Panc1 (cell line): Measurements from ENCODE around the gene ZNF783. TPM values are rescaled to one million over a fixed set of nuclear protein-coding genes. Genes with fewer than 3 reads are reported as not detected.
"Not testable (repeated sequence)": the region's sequence is repeated elsewhere in the genome, so short reads cannot be mapped to it uniquely, and the experiment has no call there.

Experiments
- ATAC-seq: fragments of 200-7000 bp; cut with Tn5 transposase; 2 replicates; pipeline ENCODE4 v1.9.1; 2020; ENCODE audit warnings: mild to moderate bottlenecking, moderate library complexity
- BruUV-seq: library from RNA; stranded (reverse); fragments of 400-500 nt; replicated peaks from 2 replicates; lab custom pipeline; 2021; lab: Mats Ljungman, UMichigan
- CTCF ChIA-PET: fragments of 300-600 bp; sonication (Branson Sonifier 250); formaldehyde crosslinking; loops from one replicate; lab custom pipeline; 2022; ENCODE audit warnings: antibody characterized with exemption; lab: Charles Lee
- POLR2A ChIA-PET: fragments of 300-600 bp; sonication (Branson Sonifier 250); formaldehyde crosslinking; loops from one replicate; lab custom pipeline; 2022; ENCODE audit warnings: antibody characterized with exemption; lab: Charles Lee
- DNase-seq: peaks from one replicate; pipeline ENCODE4 v3.0.0-alpha.2; 2010; ENCODE audit warnings: low read depth, low spot score
- H3K27ac ChIP-seq: 2 replicates; pipeline ENCODE4 v1.5.1; 2011; ENCODE audit warnings: mild to moderate bottlenecking, low read length, inconsistent platforms
- H3K27me3 ChIP-seq: fragments of 200-500 bp; sonication (Bioruptor generic); 2 replicates; pipeline ENCODE4 v1.6.0; 2014; ENCODE audit warnings: low read length, inconsistent platforms; ENCODE audit not compliant: control insufficient read depth, insufficient read depth
- H3K36me3 ChIP-seq: fragments of 200-500 bp; sonication (Bioruptor generic); 2 replicates; pipeline ENCODE4 v1.5.1; 2014; ENCODE audit warnings: inconsistent platforms, mild to moderate bottlenecking, low read length, moderate library complexity; ENCODE audit not compliant: control insufficient read depth, insufficient read depth
- H3K4me1 ChIP-seq: 2 replicates; pipeline ENCODE4 v1.5.1; 2011; ENCODE audit warnings: inconsistent platforms, mild to moderate bottlenecking, low read length, moderate library complexity; ENCODE audit not compliant: control insufficient read depth, insufficient read depth
- H3K4me3 ChIP-seq, 2 experiments: 2 replicates each; pipeline ENCODE4 v1.5.1; 2011 to 2012; ENCODE audit warnings: low read depth in 2 of 2, low read length in 2 of 2, mild to moderate bottlenecking in 2 of 2, inconsistent platforms in 1 of 2, moderate library complexity in 1 of 2
- H3K9me3 ChIP-seq: fragments of 200-500 bp; sonication (Bioruptor generic); 2 replicates; pipeline ENCODE4 v1.5.1; 2014; ENCODE audit warnings: low read depth, mild to moderate bottlenecking, inconsistent platforms, low read length, moderate library complexity; ENCODE audit not compliant: control insufficient read depth, insufficient read depth
- POLR2AphosphoS5 ChIP-seq: IDR thresholded peaks from 2 replicates; pipeline ENCODE4 v1.6.1; 2012; ENCODE audit warnings: mild to moderate bottlenecking, low read depth, low read length, moderate library complexity
- REST ChIP-seq, 2 experiments: IDR thresholded peaks; 2 replicates each; pipeline ENCODE4 v1.6.1; 2011 to 2012; ENCODE audit warnings: low read depth in 2 of 2, control low read depth in 1 of 2, low read length in 1 of 2, mild to moderate bottlenecking in 1 of 2, moderate library complexity in 1 of 2; ENCODE audit not compliant: insufficient read depth in 1 of 2
- SIN3A ChIP-seq: IDR thresholded peaks from 2 replicates; pipeline ENCODE4 v1.6.1; 2012; ENCODE audit warnings: low read depth, mild to moderate bottlenecking, low read length, moderate library complexity, borderline replicate concordance; ENCODE audit not compliant: insufficient read depth
- TCF7L2 ChIP-seq: IDR thresholded peaks from 2 replicates; pipeline ENCODE4 v1.6.1; 2011; ENCODE audit warnings: mild to moderate bottlenecking, low read depth, low read length, inconsistent platforms
- in situ Hi-C: cut with HindIII; loops from 2 replicates; pipeline ENCODE4 v1.10.0; 2016; ENCODE audit warnings: low sequenced_read_pairs, low pct_unique_long_range_greater_than_20kb
- intact Hi-C: fragments of 100-400 bp; cut with micrococcal nuclease; formaldehyde crosslinking; loops from one replicate; pipeline ENCODE4 v1.10.0; 2022; ENCODE audit not compliant: unreplicated experiment
- total RNA-seq: library from RNA; stranded (reverse); gene quantifications from one replicate; pipeline ENCODE4 v1.2.1, GENCODE V29; 2021; ENCODE audit not compliant: unreplicated experiment
- TF ChIP-seq, protein P1 (sequence below): fragments of 450-650 bp; IDR thresholded peaks from 2 replicates; pipeline ENCODE4 v1.5.1; 2017; ENCODE audit warnings: mild to moderate bottlenecking

ZNF783 gene
- total RNA-seq, 1 experiment from 2014 or later = 16.6 TPM

GRCh38 chr7:149248777-149249176, 13.2 kb upstream of the ZNF783 start:
- Histone ChIP-seq H3K9me3 (no peaks in the 10 kb centered on the region), H3K27me3 (no peaks in the 10 kb centered on the region), H3K36me3 (no peaks in the 10 kb centered on the region), H3K4me1 (no peaks in the 10 kb centered on the region), H3K4me3 (no peak overlapping the region), H3K27ac (no peak overlapping the region)
- no peak for DNase-seq
- CTCF ChIA-PET = interaction anchor here (0.5 kb wide), 1 partner anchor 11 kb away, joined by 4 read pairs; no protein-coding TSS in a partner anchor
- TF ChIP-seq POLR2AphosphoS5 (no peak), SIN3A (no peak), REST (IDR thresholded peaks at IDR 0.05; ENCODE audit: insufficient read depth in 1 of 2, low read depth in 2 of 2, low read length in 1 of 2) (no peak), TCF7L2 (no peak)
- TF ChIP-seq, protein P1, sequence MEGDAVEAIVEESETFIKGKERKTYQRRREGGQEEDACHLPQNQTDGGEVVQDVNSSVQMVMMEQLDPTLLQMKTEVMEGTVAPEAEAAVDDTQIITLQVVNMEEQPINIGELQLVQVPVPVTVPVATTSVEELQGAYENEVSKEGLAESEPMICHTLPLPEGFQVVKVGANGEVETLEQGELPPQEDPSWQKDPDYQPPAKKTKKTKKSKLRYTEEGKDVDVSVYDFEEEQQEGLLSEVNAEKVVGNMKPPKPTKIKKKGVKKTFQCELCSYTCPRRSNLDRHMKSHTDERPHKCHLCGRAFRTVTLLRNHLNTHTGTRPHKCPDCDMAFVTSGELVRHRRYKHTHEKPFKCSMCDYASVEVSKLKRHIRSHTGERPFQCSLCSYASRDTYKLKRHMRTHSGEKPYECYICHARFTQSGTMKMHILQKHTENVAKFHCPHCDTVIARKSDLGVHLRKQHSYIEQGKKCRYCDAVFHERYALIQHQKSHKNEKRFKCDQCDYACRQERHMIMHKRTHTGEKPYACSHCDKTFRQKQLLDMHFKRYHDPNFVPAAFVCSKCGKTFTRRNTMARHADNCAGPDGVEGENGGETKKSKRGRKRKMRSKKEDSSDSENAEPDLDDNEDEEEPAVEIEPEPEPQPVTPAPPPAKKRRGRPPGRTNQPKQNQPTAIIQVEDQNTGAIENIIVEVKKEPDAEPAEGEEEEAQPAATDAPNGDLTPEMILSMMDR = no peak
- POLR2A ChIA-PET = no interaction called here
- no TSS peak for BruUV-seq
- no peak for ATAC-seq
- intact Hi-C loops = no loop called here
- in situ Hi-C loops = no loop called here

DNA sequence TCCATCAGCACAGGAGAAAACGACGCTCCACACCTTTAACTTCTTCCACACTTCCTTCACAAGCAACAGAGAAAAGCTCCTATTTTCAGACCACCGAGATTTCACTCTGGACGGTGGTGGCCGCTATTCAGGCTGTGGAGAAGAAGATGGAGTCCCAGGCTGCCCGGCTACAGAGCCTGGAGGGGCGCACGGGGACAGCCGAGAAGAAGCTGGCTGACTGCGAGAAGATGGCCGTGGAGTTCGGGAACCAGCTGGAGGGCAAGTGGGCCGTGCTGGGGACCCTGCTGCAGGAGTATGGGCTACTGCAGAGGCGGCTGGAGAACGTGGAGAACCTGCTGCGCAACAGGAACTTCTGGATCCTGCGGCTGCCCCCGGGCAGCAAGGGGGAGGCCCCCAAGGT, 11.8 kb upstream of the ZNF783 start:
- H3K9me3 ChIP-seq, ATAC-seq, H3K27ac ChIP-seq, DNase-seq, CTCF ChIA-PET, intact Hi-C loops, H3K36me3 ChIP-seq, H3K27me3 ChIP-seq, BruUV-seq, in situ Hi-C loops, H3K4me1 ChIP-seq, H3K4me3 ChIP-seq: not testable (repeated sequence)
- POLR2A ChIA-PET = interaction anchor here (0.7 kb wide), 1 partner anchor 64 kb away, joined by 5 read pairs; no protein-coding TSS in a partner anchor

DNA sequence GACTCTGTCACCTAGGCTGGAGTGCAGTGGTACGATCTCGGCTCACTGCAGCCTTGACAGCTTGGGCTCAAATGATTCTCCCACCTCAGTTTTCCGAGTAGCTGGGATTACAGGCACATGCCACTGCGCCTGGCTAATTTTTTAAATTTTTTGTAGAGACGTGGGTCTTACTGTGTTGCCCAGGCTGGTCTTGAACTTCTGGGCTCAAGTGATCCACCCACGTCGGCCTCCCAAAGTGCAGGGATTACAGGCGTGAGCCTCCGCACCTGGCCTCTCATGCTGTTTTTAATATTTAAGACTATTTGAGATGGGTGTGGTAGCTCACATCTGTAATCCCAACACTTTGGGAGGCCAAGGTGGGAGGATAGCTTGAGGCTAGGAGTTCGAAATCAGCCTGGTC, 10.5 kb upstream of the ZNF783 start:
- BruUV-seq, H3K36me3 ChIP-seq, H3K27ac ChIP-seq, H3K27me3 ChIP-seq, intact Hi-C loops, in situ Hi-C loops, DNase-seq, ATAC-seq, H3K4me1 ChIP-seq, H3K9me3 ChIP-seq, H3K4me3 ChIP-seq: not testable (repeated sequence)
- ChIA-PET POLR2A (interaction anchor here (0.7 kb wide), 1 partner anchor 14 kb away, joined by 9 read pairs; no protein-coding TSS in a partner anchor), CTCF (interaction anchor here (0.7 kb wide), 1 partner anchor 15 kb away, joined by 8 read pairs; no protein-coding TSS in a partner anchor)
